K562 (cell line): Measurements from ENCODE around the gene DALRD3. TPM values are rescaled to one million over a fixed set of nuclear protein-coding genes. Genes with fewer than 3 reads are reported as not detected.

Source experiments
- CCNT2 ChIP-seq: IDR thresholded peaks from 2 replicates; pipeline ENCODE4 v1.6.1; 2011; ENCODE audit warnings: borderline replicate concordance, low read depth, mild to moderate bottlenecking, moderate library complexity, mixed read lengths, low read length; ENCODE audit not compliant: insufficient read length; ENCODE audit errors: extremely low read depth
- ERF ChIP-seq: fragments of 450-650 bp; formaldehyde crosslinking; IDR thresholded peaks from 2 replicates; pipeline ENCODE4 v1.4.0; 2020; ENCODE audit warnings: mild to moderate bottlenecking, mixed read lengths
- ETV5 ChIP-seq: sonication (generic); formaldehyde crosslinking; IDR thresholded peaks from 2 replicates; pipeline ENCODE4 v1.4.0; 2020; ENCODE audit warnings: low read depth, mild to moderate bottlenecking, missing genetic modification reagents
- MBD2 ChIP-seq: sonication (generic); IDR thresholded peaks from 2 replicates; pipeline ENCODE4 v1.6.1; 2016; ENCODE audit warnings: low read depth, borderline replicate concordance
- RAD21 ChIP-seq, 2 experiments: fragments of 250-450 bp in 1 of 2; fragments of 450-650 bp in 1 of 2; sonication (Bioruptor Pico) in 1 of 2; formaldehyde crosslinking in 1 of 2; IDR thresholded peaks in 1 of 2; conservative IDR thresholded peaks in 1 of 2; 2 replicates each; pipeline versions ENCODE4 v1.4.0 to v1.8.0; 2020 to 2022; ENCODE audit warnings: mild to moderate bottlenecking in 2 of 2, moderate library complexity in 1 of 2
- SPI1 ChIP-seq: IDR thresholded peaks from 2 replicates; pipeline ENCODE4 v1.6.1; 2011; ENCODE audit warnings: low read depth, low read length, control low read depth, borderline replicate concordance
- ZNF253 ChIP-seq: fragments of 250-450 bp; sonication (Bioruptor Pico); conservative IDR thresholded peaks from 2 replicates; pipeline ENCODE4 v1.6.1; 2021; ENCODE audit warnings: mild to moderate bottlenecking
- ZNF311 ChIP-seq: fragments of 250-450 bp; sonication (Bioruptor Pico); IDR thresholded peaks from 2 replicates; pipeline ENCODE4 v1.4.0; 2020; ENCODE audit warnings: mild to moderate bottlenecking, moderate library complexity
- polyA plus RNA-seq, 8 experiments: library from polyadenylated mRNA; depleted of rRNA in 4 of 8; stranded (reverse) in 5 of 8; unstranded in 3 of 8; fragments of >200 nt; fragmentation: Nextera tagmentation in 2 of 8; fragmentation: Illumina TruSeq in 1 of 8; extraction: Ambion mirVana in 2 of 8; extraction: Trizol in 1 of 8; gene quantifications; 2 replicates each; pipeline versions ENCODE4 v1.2.1 to v1.2.3, GENCODE V29; 2011 to 2014; ENCODE audit warnings: inconsistent platforms in 1 of 8, missing spikeins in 1 of 8
- total RNA-seq, 7 experiments: library from RNA; depleted of rRNA in 6 of 7; stranded (reverse); fragments of >200 nt in 6 of 7; fragmentation: Illumina TruSeq in 2 of 7; extraction: Trizol in 2 of 7; gene quantifications; 2 replicates each; pipeline versions ENCODE4 v1.2.1 to v1.2.3, GENCODE V29; 2011 to 2021; ENCODE audit warnings: low replicate concordance in 1 of 7
- TF ChIP-seq, protein P1 (sequence below): fragments of 200-800 bp; sonication (Bioruptor generic); IDR thresholded peaks from 2 replicates; pipeline ENCODE4 v1.6.1; 2017; ENCODE audit warnings: missing genetic modification characterization, missing compliant biosample characterization
- TF ChIP-seq, protein P2 (sequence below): fragments of 250-450 bp; sonication (Bioruptor Pico); IDR thresholded peaks from 2 replicates; pipeline ENCODE4 v1.4.0; 2020; ENCODE audit warnings: borderline replicate concordance
- TF ChIP-seq, protein P3 (sequence below): fragments of 450-650 bp; formaldehyde crosslinking; IDR thresholded peaks from 2 replicates; pipeline ENCODE4 v1.4.0; 2020; ENCODE audit warnings: mild to moderate bottlenecking
- TF ChIP-seq, protein P4 (sequence below), 2 experiments: fragments of 450-650 bp in 1 of 2; sonication (generic) in 1 of 2; formaldehyde crosslinking in 1 of 2; IDR thresholded peaks; 2 replicates each; pipeline versions ENCODE4 v1.7.1 to v1.9.0; 2016 to 2022; ENCODE audit warnings: inconsistent platforms in 1 of 2, mild to moderate bottlenecking in 1 of 2, missing genetic modification reagents in 1 of 2

The DALRD3 gene
- total and polyA plus RNA-seq, 9 of the 15 experiments (the other 6 are each of a cell fraction or from before 2014, with no cell fraction given), result 6.6 to 31.3 (median 14.4) TPM

DNA sequence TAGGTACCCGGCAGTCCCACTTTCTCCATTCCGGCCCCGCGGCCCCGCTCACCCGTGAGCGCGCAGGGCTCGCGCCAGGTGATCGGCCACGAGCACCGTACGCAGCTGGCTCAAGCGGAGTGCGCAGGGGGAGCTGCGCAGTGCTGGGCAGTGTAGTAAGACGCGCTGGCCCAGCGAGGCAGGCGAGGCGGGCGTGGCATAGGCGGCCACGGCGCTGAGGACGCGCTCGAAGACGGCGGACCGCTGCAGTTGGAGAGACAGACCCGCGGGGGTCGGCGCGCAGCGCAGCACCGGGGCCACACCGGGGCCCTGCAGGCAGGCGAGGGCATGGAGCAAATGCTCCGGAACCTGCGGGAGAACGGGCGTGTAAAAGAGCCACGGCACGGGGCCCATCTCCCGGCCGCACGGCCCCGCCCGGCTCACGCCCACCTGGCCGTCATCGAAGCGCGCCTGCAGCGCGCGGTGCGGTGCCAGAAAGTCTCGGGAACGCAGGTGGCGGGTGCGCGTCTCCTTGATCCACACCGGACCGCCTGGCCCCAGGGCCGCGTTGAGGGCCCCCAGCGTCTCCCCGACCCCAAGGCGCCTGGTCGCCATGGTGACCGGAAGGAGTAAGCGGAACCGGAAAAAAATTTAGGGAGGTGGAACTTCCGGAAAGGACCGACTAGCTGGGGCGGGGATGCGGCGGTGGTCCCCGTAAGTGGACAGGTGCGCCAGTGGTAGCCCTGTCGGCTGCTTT, at the start of gene DALRD3 (continued):
- TF ChIP-seq CCNT2, result peak; percentile 86
- TF ChIP-seq, protein P1, sequence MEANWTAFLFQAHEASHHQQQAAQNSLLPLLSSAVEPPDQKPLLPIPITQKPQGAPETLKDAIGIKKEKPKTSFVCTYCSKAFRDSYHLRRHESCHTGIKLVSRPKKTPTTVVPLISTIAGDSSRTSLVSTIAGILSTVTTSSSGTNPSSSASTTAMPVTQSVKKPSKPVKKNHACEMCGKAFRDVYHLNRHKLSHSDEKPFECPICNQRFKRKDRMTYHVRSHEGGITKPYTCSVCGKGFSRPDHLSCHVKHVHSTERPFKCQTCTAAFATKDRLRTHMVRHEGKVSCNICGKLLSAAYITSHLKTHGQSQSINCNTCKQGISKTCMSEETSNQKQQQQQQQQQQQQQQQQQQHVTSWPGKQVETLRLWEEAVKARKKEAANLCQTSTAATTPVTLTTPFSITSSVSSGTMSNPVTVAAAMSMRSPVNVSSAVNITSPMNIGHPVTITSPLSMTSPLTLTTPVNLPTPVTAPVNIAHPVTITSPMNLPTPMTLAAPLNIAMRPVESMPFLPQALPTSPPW (CRISPR knock-in tag), result peak; percentile 66
- TF ChIP-seq, protein P2, sequence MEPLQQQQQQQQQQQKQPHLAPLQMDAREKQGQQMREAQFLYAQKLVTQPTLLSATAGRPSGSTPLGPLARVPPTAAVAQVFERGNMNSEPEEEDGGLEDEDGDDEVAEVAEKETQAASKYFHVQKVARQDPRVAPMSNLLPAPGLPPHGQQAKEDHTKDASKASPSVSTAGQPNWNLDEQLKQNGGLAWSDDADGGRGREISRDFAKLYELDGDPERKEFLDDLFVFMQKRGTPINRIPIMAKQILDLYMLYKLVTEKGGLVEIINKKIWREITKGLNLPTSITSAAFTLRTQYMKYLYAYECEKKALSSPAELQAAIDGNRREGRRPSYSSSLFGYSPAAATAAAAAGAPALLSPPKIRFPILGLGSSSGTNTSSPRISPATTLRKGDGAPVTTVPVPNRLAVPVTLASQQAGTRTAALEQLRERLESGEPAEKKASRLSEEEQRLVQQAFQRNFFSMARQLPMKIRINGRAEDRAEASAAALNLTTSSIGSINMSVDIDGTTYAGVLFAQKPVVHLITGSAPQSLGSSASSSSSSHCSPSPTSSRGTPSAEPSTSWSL, result no peak
- peak; percentile 59; the same call in 1 of the 2 replicates for TF ChIP-seq ETV5 (CRISPR knock-in tag)
- 0 out of 2 replicates have a peak, but pooled peaks have one; percentile 41 for TF ChIP-seq ERF (CRISPR knock-in tag)
- no peak for TF ChIP-seq RAD21 (CRISPR knock-in tag; conservative IDR thresholded peaks at IDR 0.05 in 1 of 2, IDR thresholded peaks at IDR 0.05 in 1 of 2)
- TF ChIP-seq ZNF311, result no peak
- TF ChIP-seq, protein P3, sequence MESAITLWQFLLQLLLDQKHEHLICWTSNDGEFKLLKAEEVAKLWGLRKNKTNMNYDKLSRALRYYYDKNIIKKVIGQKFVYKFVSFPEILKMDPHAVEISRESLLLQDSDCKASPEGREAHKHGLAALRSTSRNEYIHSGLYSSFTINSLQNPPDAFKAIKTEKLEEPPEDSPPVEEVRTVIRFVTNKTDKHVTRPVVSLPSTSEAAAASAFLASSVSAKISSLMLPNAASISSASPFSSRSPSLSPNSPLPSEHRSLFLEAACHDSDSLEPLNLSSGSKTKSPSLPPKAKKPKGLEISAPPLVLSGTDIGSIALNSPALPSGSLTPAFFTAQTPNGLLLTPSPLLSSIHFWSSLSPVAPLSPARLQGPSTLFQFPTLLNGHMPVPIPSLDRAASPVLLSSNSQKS (CRISPR knock-in tag), result no peak
- TF ChIP-seq MBD2, result 0 out of 2 replicates have a peak, but pooled peaks have one; percentile 13
- TF ChIP-seq ZNF253 (CRISPR knock-in tag), result no peak
- no peak for TF ChIP-seq SPI1
- TF ChIP-seq, protein P4, sequence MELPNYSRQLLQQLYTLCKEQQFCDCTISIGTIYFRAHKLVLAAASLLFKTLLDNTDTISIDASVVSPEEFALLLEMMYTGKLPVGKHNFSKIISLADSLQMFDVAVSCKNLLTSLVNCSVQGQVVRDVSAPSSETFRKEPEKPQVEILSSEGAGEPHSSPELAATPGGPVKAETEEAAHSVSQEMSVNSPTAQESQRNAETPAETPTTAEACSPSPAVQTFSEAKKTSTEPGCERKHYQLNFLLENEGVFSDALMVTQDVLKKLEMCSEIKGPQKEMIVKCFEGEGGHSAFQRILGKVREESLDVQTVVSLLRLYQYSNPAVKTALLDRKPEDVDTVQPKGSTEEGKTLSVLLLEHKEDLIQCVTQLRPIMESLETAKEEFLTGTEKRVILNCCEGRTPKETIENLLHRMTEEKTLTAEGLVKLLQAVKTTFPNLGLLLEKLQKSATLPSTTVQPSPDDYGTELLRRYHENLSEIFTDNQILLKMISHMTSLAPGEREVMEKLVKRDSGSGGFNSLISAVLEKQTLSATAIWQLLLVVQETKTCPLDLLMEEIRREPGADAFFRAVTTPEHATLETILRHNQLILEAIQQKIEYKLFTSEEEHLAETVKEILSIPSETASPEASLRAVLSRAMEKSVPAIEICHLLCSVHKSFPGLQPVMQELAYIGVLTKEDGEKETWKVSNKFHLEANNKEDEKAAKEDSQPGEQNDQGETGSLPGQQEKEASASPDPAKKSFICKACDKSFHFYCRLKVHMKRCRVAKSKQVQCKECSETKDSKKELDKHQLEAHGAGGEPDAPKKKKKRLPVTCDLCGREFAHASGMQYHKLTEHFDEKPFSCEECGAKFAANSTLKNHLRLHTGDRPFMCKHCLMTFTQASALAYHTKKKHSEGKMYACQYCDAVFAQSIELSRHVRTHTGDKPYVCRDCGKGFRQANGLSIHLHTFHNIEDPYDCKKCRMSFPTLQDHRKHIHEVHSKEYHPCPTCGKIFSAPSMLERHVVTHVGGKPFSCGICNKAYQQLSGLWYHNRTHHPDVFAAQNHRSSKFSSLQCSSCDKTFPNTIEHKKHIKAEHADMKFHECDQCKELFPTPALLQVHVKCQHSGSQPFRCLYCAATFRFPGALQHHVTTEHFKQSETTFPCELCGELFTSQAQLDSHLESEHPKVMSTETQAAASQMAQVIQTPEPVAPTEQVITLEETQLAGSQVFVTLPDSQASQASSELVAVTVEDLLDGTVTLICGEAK (IDR thresholded peaks at IDR 0.05), result peak; percentile 89
- TF ChIP-seq, protein P4 (CRISPR knock-in tag; IDR thresholded peaks at IDR 0.05), result no peak
